Ascending aorta (tissue), 2 donors: ENCODE data around the gene TCF4. TPM values are rescaled to one million over a fixed set of nuclear protein-coding genes. Genes with fewer than 3 reads are reported as not detected.

Source experiments
- DNase-seq, 2 donors: peaks; one replicate each; pipeline ENCODE4 v3.0.0-alpha.2; 2019; ENCODE audit warnings: low spot score in 2 of 2
- H3K27ac ChIP-seq, 2 donors: fragments of 200-600 bp; sonication (generic); one replicate each; pipeline ENCODE4 v1.5.1; 2016 to 2017; ENCODE audit warnings: mild to moderate bottlenecking in 1 of 2
- H3K27me3 ChIP-seq: fragments of 200-600 bp; sonication (generic); one replicate; pipeline ENCODE4 v1.5.1; 2017
- H3K36me3 ChIP-seq, 2 donors: fragments of 200-600 bp; sonication (generic); one replicate each; pipeline ENCODE4 v1.5.1; 2016
- H3K4me1 ChIP-seq, 2 donors: fragments of 200-600 bp; sonication (generic); one replicate each; pipeline ENCODE4 v1.5.1; 2016 to 2017; ENCODE audit warnings: mild to moderate bottlenecking in 1 of 2
- H3K4me3 ChIP-seq, 2 donors: fragments of 200-600 bp; sonication (generic); one replicate each; pipeline ENCODE4 v1.5.1; 2016 to 2017; ENCODE audit warnings: mild to moderate bottlenecking in 1 of 2
- H3K9me3 ChIP-seq, 2 donors: fragments of 200-600 bp; sonication (generic); one replicate each; pipeline ENCODE4 v1.5.1; 2016
- intact Hi-C: fragments of 100-400 bp; cut with DNase I; formaldehyde crosslinking; loops from one replicate; pipeline ENCODE4 v1.15.1; 2023
- total RNA-seq: library from RNA; depleted of rRNA; stranded (reverse); fragments of >200 nt; gene quantifications from one replicate; pipeline ENCODE4 v1.1.0, GENCODE V29; 2016
- TF ChIP-seq, protein P1 (sequence below), 3 experiments: fragments of 200-600 bp in 2 of 3; fragments of 450-650 bp in 1 of 3; sonication (generic) in 2 of 3; IDR thresholded peaks; one replicate each; pipeline ENCODE4 v1.5.1; 2016 to 2019; ENCODE audit warnings: antibody characterized with exemption in 3 of 3, mild to moderate bottlenecking in 1 of 3, moderate library complexity in 1 of 3

The TCF4 gene
- total RNA-seq, 1 donor from 2014 or later = 180 TPM

DNA sequence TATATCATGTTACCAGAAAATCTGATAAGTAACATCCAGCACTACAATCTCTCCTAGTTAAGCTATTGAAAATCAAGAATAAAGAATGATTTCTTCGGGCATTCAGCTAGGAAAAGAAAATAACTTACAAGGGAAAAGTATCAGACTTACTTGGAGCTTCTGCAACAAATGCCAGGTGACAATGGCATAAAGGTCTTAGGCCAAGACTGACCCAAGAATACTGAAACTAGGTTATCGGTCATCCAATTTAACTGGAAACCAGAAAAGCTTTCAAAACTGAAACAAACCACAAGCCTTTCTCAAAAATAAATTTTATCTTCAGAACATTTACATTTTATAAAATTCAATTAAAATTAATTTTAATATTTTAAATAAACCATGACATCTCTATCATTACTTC is 414.7 kb downstream of the TCF4 start:
- intact Hi-C loops = no loop called here
- H3K9me3 ChIP-seq = peaks cover 0 to 13% of the 10 kb centered on the region in 2 donors
- TF ChIP-seq, protein P1, sequence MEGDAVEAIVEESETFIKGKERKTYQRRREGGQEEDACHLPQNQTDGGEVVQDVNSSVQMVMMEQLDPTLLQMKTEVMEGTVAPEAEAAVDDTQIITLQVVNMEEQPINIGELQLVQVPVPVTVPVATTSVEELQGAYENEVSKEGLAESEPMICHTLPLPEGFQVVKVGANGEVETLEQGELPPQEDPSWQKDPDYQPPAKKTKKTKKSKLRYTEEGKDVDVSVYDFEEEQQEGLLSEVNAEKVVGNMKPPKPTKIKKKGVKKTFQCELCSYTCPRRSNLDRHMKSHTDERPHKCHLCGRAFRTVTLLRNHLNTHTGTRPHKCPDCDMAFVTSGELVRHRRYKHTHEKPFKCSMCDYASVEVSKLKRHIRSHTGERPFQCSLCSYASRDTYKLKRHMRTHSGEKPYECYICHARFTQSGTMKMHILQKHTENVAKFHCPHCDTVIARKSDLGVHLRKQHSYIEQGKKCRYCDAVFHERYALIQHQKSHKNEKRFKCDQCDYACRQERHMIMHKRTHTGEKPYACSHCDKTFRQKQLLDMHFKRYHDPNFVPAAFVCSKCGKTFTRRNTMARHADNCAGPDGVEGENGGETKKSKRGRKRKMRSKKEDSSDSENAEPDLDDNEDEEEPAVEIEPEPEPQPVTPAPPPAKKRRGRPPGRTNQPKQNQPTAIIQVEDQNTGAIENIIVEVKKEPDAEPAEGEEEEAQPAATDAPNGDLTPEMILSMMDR (IDR thresholded peaks at IDR 0.05) = no peak
- no peak overlapping the region for H3K4me3 ChIP-seq
- no peak overlapping the region for H3K27ac ChIP-seq
- H3K4me1 ChIP-seq = no peaks in the 10 kb centered on the region
- no peaks in the 10 kb centered on the region for H3K27me3 ChIP-seq
- no peak for DNase-seq
- H3K36me3 ChIP-seq = no peaks in the 10 kb centered on the region
